ENCODE results near the gene SLX4. TPM values are rescaled to one million over a fixed set of nuclear protein-coding genes. Genes with fewer than 3 reads are reported as not detected.

SLX4 gene
- total RNA-seq, 1 donor from 2014 or later: 9.3 TPM

- Mint-ChIP-seq H3K4me1 (ENCODE audit: low read depth) (peaks cover 12% of the 10 kb centered on the region), H3K36me3 (ENCODE audit: low read depth) (peaks cover 2% of the 10 kb centered on the region), H3K4me3 (ENCODE audit: unreplicated experiment) (no peak overlapping the region), H3K27ac (ENCODE audit: unreplicated experiment) (no peak overlapping the region), H3K9me3 (ENCODE audit: low read depth) (no peaks in the 10 kb centered on the region), H3K27me3 (ENCODE audit: low read depth) (no peaks in the 10 kb centered on the region)
- no peak for DNase-seq (ENCODE audit: low spot score)
- TF ChIP-seq CTCF (IDR thresholded peaks at IDR 0.05): no peak
Measured at GRCh38 chr16:3578610-3579551, 32.5 kb downstream of the SLX4 start.

- Mint-ChIP-seq H3K4me3 (ENCODE audit: unreplicated experiment) (no peak overlapping the region), H3K9me3 (ENCODE audit: low read depth) (no peaks in the 10 kb centered on the region), H3K4me1 (ENCODE audit: low read depth) (peaks cover 12% of the 10 kb centered on the region), H3K27ac (ENCODE audit: unreplicated experiment) (peak overlapping the region; percentile 17), H3K27me3 (ENCODE audit: low read depth) (no peaks in the 10 kb centered on the region), H3K36me3 (ENCODE audit: low read depth) (no peaks in the 10 kb centered on the region)
- no peak for TF ChIP-seq CTCF (IDR thresholded peaks at IDR 0.05)
- no peak for DNase-seq (ENCODE audit: low spot score)
Measured at GRCh38 chr16:3578121-3578520, 33.3 kb downstream of the SLX4 start.

GRCh38 chr16:3577302-3577752, 34.1 kb downstream of the SLX4 start, which contains the start of gene NLRC3:
TSS of gene NLRC3 (minus strand) at chr16:3577403. CDS start at chr16:3565036, 12,367 bp downstream.
- H3K4me1 Mint-ChIP-seq (ENCODE audit: low read depth): peaks cover 12% of the 10 kb centered on the region
- H3K9me3 Mint-ChIP-seq (ENCODE audit: low read depth): no peaks in the 10 kb centered on the region
- H3K4me3 Mint-ChIP-seq (ENCODE audit: unreplicated experiment): no peak within 1 kb of the TSS
- no peak within 1 kb of the TSS for H3K27ac Mint-ChIP-seq (ENCODE audit: unreplicated experiment)
- no peak for TF ChIP-seq CTCF (IDR thresholded peaks at IDR 0.05)
- no peaks in the 10 kb centered on the region for H3K27me3 Mint-ChIP-seq (ENCODE audit: low read depth)
- no peak for DNase-seq (ENCODE audit: low spot score)
- H3K36me3 Mint-ChIP-seq (ENCODE audit: low read depth): no peaks in the 10 kb centered on the region

GRCh38 chr16:3576211-3576610, 35.2 kb downstream of the SLX4 start:
- Mint-ChIP-seq H3K4me3 (ENCODE audit: unreplicated experiment) (no peak overlapping the region), H3K9me3 (ENCODE audit: low read depth) (no peaks in the 10 kb centered on the region), H3K27ac (ENCODE audit: unreplicated experiment) (no peak overlapping the region), H3K36me3 (ENCODE audit: low read depth) (no peaks in the 10 kb centered on the region), H3K27me3 (ENCODE audit: low read depth) (no peaks in the 10 kb centered on the region), H3K4me1 (ENCODE audit: low read depth) (peaks cover 12% of the 10 kb centered on the region)
- no peak for TF ChIP-seq CTCF (IDR thresholded peaks at IDR 0.05)
- DNase-seq (ENCODE audit: low spot score): no peak

- H3K27ac Mint-ChIP-seq (ENCODE audit: unreplicated experiment): no peak overlapping the region
- peaks cover 4% of the 10 kb centered on the region for H3K9me3 Mint-ChIP-seq (ENCODE audit: low read depth)
- H3K36me3 Mint-ChIP-seq (ENCODE audit: low read depth): peaks cover 2% of the 10 kb centered on the region
- peaks cover 9% of the 10 kb centered on the region for H3K4me1 Mint-ChIP-seq (ENCODE audit: low read depth)
- DNase-seq (ENCODE audit: low spot score): no peak
- no peaks in the 10 kb centered on the region for H3K27me3 Mint-ChIP-seq (ENCODE audit: low read depth)
- H3K4me3 Mint-ChIP-seq (ENCODE audit: unreplicated experiment): no peak overlapping the region
- TF ChIP-seq CTCF (IDR thresholded peaks at IDR 0.05): no peak
Measured at GRCh38 chr16:3575491-3575890, 35.9 kb downstream of the SLX4 start.
